GM21576 (cell line): Measurements from ENCODE around the gene FMN1.

Experiments used
- ATAC-seq: cut with Tn5 transposase; IDR thresholded peaks from one replicate; pipeline ENCODE4 v1.9.1; 2021; ENCODE audit warnings: mild to moderate bottlenecking, moderate library complexity; ENCODE audit not compliant: unreplicated experiment

Gene FMN1

GRCh38 chr15:32941823-32942222 is 252.7 kb downstream of the FMN1 start:
- no peak for ATAC-seq

GRCh38 chr15:32936976-32937375 is 257.5 kb downstream of the FMN1 start:
- no peak for ATAC-seq

- ATAC-seq: no peak
Observed at GRCh38 chr15:32936283-32936918, 258.1 kb downstream of the FMN1 start.

DNA sequence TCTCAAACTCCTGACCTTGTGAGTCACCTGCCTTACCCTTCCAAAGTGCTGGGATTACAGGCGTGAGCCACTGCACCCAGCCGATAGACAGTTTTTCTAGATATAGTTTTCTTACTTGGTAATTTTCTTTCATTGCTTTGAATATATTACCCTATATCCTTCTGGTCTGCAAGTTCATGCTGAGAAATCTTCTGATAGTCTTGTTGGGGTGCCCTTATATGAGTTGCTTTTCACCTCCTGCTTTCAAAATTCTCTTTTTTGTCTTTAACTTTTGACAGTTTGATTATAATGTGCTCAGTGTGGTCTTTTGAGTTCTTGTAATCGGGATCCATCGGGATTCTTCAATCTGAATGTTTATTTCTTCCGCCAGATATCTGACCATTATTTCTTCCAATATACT is 259.4 kb downstream of the FMN1 start:
- ATAC-seq: no peak

DNA sequence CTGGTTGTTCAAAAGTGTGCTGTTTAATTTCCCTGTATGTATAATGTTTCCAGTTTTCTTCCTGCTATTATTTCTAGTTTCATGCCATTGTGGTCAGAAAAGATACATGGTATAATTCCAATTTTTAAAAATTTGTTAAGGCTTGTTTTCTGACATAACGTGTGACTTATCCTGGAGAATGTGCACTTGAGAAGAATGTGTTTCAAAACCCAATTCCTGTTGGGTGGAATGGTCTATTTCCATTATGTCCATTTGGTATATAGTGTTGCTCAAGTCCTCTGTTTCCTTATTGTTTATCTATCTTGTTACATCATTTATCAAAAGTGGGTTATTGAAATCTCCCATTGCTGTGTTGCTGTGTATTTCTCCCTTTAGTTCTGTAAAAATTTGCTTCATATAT is 261.3 kb downstream of the FMN1 start:
- no peak for ATAC-seq

DNA sequence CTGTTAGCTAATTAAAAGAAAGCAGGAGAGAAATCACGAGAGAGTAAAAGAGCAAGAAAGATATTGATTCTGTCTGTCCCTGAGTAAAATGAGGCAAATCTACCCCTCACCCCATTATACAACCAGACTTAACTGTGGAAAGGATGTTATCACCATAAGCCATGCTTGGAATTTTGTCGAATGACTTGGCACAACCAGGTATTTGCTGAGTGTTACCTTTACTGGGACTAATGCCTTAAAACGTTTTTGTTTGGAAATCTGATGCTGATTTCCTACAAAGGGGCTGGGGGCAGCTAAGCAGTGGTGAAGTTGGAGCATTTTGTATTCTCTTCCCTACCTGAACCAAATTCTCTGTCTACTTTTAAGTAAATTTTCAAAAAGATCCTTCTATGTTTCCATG is 265.6 kb downstream of the FMN1 start:
- no peak for ATAC-seq

- ATAC-seq: no peak
Observed at GRCh38 chr15:32927124-32927523, 267.4 kb downstream of the FMN1 start.

- no peak for ATAC-seq
Observed at GRCh38 chr15:32923176-32923575, 271.3 kb downstream of the FMN1 start.

DNA sequence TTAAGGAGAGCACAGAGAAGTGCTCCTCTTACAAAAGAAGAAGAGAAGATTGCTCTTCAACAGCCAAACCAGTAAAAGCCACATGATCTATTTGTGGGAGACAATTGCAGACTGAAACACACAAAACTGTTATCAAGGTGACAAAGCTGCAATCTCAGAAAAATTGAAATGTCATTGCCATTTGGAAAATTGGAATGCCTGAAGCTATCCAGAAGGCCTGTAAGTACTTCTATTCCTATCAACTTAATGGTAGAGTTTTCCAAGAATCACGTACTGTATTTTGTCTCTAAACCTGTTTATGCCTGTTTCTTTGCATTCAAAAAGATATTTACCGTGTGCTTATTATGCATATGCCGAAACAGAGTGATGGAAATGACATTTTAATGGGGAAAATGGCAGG is 272.0 kb downstream of the FMN1 start:
- ATAC-seq: no peak

DNA sequence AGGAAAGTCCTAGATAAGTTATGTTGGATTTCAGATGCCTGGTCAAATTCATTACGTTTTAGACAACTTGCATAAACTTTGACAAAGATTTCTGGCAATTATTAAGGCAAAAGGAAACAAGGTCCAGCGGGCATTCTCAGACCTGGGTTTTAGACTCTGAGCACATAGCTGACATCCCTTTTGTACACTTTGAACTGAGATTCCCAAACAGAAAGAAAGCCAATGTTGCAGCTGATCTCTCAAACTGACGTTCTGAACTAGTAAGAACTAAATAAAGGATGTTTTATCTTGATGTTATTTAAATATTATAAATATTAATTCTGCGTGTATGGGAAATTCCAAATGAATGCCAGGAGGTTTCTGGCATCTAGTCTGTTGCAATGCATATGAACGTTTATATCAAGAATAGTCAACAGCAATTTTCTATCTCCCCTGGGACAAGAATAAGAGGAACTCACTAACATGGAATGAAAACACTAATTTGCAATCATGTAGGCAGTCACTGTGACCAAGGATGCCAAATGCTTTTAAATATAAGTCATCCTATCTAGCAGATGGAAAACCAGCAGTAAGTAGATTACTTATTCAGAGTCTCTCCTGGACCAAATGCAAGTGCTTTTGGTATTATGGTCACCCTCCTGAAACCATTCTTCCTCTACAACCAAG is 274.6 kb downstream of the FMN1 start:
- ATAC-seq: no peak

DNA sequence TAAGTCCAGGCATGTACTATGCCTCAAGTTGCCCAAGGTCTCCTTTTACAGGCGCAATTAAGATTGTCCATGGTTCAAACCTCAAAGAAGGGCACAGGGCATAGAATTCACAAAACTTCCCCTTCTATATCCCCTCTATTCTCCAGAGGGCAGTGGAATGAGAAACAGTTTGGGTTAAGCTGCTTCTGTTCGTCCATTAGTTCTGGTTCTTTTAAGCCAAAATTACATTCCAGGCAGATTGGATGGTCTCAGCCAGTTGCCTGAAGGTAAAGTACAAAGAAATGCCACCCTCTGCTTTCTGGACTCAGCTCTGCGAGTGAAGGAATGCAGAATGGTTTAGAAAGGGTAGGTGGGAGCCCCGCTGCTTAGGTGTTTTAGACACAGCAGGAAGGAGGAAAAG is 276.0 kb downstream of the FMN1 start:
- no peak for ATAC-seq

- no peak for ATAC-seq
Observed at GRCh38 chr15:32910839-32911238, 283.7 kb downstream of the FMN1 start.

DNA sequence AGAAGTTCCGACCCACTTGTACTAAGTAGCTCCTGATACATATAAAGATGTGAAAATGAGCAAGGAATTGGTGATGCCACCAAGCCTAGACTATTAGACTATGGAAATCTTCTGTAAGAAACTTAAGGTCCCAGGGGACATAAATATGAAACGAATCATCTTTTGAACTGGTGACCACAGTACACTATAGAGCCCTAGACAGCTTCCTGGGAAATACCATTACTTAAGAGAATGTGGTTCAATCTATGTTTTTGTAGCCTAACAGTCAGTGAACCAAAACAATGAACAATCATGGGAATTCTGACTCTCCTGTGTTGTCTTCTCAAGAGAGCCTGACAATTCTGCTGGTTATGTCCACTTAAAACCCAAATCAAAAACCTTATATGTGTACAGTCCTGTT is 285.1 kb downstream of the FMN1 start:
- no peak for ATAC-seq

- ATAC-seq: peak; percentile 1
Observed at GRCh38 chr15:32908872-32909271, 285.6 kb downstream of the FMN1 start.

DNA sequence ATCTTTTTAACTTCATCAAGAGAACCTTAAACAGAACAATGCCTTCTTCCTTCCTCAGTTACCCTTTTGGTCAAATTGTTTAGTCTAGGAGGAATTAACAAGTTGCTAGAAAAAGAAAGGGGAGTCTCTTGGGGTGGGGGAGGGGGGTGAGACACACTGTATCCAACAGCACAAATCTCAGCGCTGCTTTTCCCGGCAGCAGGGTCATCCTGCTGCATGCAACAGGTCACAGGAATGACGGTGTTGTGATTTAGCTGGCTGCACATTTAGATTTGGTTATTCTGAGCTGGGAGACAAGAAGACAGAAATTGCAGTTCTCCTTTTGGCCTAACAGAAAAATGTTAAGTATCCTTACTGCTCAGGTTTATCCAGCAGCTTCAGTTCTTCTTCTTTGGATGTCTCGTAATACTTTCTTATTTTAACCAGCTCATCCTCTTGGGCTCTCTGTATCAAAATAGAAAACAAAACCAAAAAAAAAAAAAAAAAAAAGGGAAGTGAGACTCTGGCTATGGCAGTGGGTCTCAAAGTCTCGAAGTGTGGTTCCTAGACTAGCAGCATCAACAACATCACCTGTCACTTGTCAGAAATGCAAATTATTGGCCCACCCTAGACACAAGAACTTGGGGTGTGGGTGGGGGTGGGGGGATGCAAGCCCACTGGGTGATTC is 286.2 kb downstream of the FMN1 start:
- ATAC-seq: peak; percentile 89

DNA sequence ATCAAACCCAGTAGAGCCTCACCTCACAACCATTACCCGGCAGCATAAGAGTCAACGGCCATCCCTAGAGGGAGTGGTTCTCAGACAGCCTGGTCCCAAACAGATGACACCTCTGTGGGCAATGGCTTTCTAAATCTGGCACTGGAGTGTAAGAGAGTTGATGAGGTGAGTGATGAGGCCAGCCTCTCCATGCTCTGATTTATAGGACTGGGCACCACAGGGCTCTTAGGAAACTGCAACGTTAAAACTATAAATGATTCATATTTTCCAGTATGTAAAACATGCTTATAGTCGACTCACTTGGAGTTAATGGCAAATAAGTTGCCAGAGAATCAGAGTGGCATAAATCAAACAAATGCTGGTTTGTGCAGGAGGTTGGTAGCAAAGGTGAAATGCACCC is 289.0 kb downstream of the FMN1 start:
- no peak for ATAC-seq

- ATAC-seq: no peak
Observed at GRCh38 chr15:32904448-32904847, 290.1 kb downstream of the FMN1 start.

GRCh38 chr15:32903591-32904290 is 290.8 kb downstream of the FMN1 start:
- no peak for ATAC-seq

GRCh38 chr15:32901995-32902394 is 292.5 kb downstream of the FMN1 start:
- no peak for ATAC-seq

- no peak for ATAC-seq
Observed at GRCh38 chr15:32901192-32901591, 293.3 kb downstream of the FMN1 start.

DNA sequence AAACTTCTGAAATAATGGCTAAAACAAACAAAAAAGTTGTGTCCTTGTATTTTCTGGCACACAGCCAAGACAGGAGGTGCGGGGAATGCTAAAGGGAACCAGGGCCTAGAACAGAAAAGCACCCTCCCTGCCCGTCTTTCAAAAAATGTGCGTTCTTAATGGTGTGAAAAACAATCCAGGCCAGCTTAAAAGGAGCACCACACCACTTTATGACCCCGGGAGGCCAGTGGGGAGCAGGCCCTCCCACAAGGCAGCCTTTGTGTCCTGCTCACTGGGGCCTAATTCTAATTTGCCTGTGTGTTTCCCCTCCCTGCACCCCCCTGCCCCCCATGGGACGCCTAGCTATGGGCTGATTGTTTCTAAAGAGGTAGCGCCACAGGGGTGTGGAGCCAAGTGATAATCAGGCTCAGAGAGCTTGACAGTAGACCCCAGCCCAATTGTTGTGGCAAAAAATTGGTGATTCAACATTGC is 295.4 kb downstream of the FMN1 start:
- ATAC-seq: no peak

DNA sequence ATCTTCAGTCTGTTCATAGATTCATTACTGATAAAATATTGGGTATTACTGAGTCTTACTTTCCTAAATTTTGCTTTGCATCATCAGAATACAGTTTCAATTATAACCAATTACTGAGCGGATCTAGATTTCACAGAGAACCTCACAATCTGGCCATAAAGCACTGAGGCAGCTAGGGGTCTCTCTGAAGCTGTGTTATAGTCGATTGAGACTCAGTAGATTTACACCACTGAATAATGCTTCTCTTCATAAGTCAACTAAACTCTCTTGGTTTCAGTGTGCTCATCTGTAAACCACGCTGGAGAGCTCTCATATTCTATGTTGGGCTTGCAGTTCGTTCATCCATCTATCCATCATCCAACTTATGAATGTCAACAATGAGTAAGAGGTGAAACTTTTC is 296.1 kb downstream of the FMN1 start:
- ATAC-seq: no peak
